Measurements from ENCODE around the gene HHAT. TPM values are rescaled to one million over a fixed set of nuclear protein-coding genes. Genes with fewer than 3 reads are reported as not detected.

HHAT gene
- polyA plus RNA-seq, 1 experiment, result 4.8 TPM

DNA sequence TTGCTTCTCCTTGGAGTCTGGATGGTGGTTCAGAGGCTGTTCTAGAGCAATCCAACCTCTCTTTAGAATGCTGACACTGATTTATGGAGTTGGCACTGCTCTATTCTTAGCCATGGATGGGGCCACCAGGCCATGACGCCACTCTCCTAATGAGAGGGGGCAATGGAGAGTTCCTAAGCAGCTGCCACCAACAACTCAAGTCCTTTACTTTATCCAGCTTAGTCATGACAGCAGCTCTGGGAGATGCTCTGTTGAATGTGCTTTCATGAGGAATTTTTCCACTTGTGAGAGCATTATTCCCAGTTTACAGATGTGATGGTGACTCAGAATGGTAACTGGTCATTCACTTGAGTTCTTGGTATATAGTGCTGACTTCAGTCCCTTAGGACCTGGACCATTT, 366.3 kb downstream of the HHAT start:
- Histone ChIP-seq H3K27me3 (ENCODE audit: control insufficient read depth, insufficient read depth, low read length) (peaks cover 3% of the 10 kb centered on the region), H3K4me3 (ENCODE audit: low read depth, low read length) (no peak overlapping the region), H3K9me3 (ENCODE audit: control insufficient read depth, insufficient read depth, low read length) (no peaks in the 10 kb centered on the region), H3K27ac (ENCODE audit: low read depth, low read length) (no peak overlapping the region)
- ChIA-PET CTCF (interaction anchor here (0.9 kb wide), 1 partner anchor 440 kb away, joined by 3 read pairs; no protein-coding TSS in a partner anchor), POLR2A (no interaction called here)
- no peak for DNase-seq (ENCODE audit: low read depth, low spot score)
- TF ChIP-seq, protein P1, sequence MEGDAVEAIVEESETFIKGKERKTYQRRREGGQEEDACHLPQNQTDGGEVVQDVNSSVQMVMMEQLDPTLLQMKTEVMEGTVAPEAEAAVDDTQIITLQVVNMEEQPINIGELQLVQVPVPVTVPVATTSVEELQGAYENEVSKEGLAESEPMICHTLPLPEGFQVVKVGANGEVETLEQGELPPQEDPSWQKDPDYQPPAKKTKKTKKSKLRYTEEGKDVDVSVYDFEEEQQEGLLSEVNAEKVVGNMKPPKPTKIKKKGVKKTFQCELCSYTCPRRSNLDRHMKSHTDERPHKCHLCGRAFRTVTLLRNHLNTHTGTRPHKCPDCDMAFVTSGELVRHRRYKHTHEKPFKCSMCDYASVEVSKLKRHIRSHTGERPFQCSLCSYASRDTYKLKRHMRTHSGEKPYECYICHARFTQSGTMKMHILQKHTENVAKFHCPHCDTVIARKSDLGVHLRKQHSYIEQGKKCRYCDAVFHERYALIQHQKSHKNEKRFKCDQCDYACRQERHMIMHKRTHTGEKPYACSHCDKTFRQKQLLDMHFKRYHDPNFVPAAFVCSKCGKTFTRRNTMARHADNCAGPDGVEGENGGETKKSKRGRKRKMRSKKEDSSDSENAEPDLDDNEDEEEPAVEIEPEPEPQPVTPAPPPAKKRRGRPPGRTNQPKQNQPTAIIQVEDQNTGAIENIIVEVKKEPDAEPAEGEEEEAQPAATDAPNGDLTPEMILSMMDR (IDR thresholded peaks at IDR 0.05; ENCODE audit: low read depth, low read length), result no peak

DNA sequence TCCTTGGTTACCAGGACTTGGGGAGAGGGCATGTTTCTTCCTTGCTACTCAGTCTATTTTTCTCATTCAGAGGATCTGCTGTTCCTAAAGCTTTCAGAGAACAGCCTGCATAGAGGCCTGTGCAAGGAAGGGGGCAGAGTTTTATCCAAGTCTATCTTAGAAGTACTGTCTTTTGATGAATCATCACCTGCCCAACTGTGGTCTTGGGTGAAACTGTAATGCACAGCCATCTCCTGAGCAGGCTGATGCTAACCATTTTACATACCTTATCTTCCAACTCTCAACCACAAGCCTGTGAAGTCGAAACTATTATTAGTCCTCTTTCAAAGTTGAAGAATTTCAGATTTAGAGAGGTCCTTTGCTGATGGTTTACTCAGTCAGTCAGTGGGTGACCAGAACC, 368.0 kb downstream of the HHAT start:
- no peaks in the 10 kb centered on the region for H3K9me3 ChIP-seq (ENCODE audit: control insufficient read depth, insufficient read depth, low read length)
- no peak for DNase-seq (ENCODE audit: low read depth, low spot score)
- TF ChIP-seq, protein P1 (IDR thresholded peaks at IDR 0.05; ENCODE audit: low read depth, low read length), result no peak
- CTCF ChIA-PET, result no interaction called here
- no peak overlapping the region for H3K4me3 ChIP-seq (ENCODE audit: low read depth, low read length)
- POLR2A ChIA-PET, result no interaction called here
- peaks cover 3% of the 10 kb centered on the region for H3K27me3 ChIP-seq (ENCODE audit: control insufficient read depth, insufficient read depth, low read length)
- no peak overlapping the region for H3K27ac ChIP-seq (ENCODE audit: low read depth, low read length)

DNA sequence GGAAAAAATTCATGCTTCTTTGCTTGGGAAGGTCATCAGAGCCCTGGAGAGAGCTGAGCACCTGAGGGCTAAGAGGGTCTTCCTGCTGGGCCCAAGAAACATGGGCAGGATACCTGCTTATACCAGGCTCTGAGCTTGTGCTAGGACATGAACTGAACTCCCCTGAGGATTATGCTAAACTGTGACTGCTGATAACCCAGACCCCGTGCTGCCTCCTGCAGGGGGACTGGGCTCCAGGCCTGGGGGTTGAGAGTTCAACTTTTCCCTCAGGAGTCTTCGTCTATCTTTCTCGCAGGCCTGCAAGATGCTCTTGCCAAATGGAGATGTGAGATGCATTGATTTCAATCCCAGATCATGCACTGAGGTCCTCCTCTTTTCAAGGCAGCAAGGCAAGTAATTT, 368.5 kb downstream of the HHAT start:
- no peak overlapping the region for H3K27ac ChIP-seq (ENCODE audit: low read depth, low read length)
- CTCF ChIA-PET, result no interaction called here
- TF ChIP-seq, protein P1 (IDR thresholded peaks at IDR 0.05; ENCODE audit: low read depth, low read length), result no peak
- H3K27me3 ChIP-seq (ENCODE audit: control insufficient read depth, insufficient read depth, low read length), result peaks cover 3% of the 10 kb centered on the region
- POLR2A ChIA-PET, result no interaction called here
- H3K4me3 ChIP-seq (ENCODE audit: low read depth, low read length), result no peak overlapping the region
- no peaks in the 10 kb centered on the region for H3K9me3 ChIP-seq (ENCODE audit: control insufficient read depth, insufficient read depth, low read length)
- DNase-seq (ENCODE audit: low read depth, low spot score), result no peak

DNA sequence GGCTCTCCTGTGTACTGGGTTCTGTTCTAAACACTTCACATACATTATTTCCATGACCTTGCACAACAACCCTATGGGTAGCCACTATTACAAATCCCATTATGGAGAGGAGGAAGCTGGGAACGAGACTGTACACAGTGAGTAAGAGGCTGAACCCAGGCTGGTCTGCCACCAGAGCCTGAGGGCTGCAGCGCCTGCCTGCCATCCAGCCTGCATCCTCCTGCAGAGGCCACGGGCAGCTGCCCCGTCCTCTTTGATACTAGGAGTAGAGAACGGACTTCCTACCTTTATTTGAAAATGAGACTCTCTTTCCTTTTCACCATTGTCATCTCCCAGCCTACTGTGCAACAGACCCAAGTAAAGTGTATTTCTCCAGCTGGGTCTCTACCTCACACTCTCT, 370.0 kb downstream of the HHAT start:
- CTCF ChIA-PET, result no interaction called here
- H3K27me3 ChIP-seq (ENCODE audit: control insufficient read depth, insufficient read depth, low read length), result peaks cover 3% of the 10 kb centered on the region
- H3K4me3 ChIP-seq (ENCODE audit: low read depth, low read length), result no peak overlapping the region
- DNase-seq (ENCODE audit: low read depth, low spot score), result no peak
- POLR2A ChIA-PET, result no interaction called here
- H3K27ac ChIP-seq (ENCODE audit: low read depth, low read length), result no peak overlapping the region
- H3K9me3 ChIP-seq (ENCODE audit: control insufficient read depth, insufficient read depth, low read length), result no peaks in the 10 kb centered on the region
- TF ChIP-seq, protein P1 (IDR thresholded peaks at IDR 0.05; ENCODE audit: low read depth, low read length), result no peak

DNA sequence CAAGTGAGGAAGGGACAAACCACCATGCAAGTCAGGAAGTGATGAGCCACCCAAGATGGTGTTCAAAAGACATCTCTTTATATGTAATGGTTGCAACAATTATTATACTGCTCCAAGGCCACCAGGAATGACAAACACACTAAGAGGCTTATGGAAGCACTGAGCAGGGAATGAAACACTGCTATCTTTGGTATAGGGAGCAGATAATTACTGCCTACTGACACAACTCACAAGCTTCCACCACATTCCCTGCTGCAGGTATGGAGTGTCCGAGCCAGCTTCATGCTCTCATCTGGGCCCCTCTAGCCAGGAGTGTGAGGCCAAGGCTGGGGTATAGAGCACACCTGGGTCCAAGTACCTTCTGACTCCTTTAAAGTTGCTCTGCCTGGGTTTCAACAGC, 371.4 kb downstream of the HHAT start:
- TF ChIP-seq, protein P1 (IDR thresholded peaks at IDR 0.05; ENCODE audit: low read depth, low read length), result no peak
- Histone ChIP-seq H3K27ac (ENCODE audit: low read depth, low read length) (no peak overlapping the region), H3K4me3 (ENCODE audit: low read depth, low read length) (no peak overlapping the region), H3K9me3 (ENCODE audit: control insufficient read depth, insufficient read depth, low read length) (no peaks in the 10 kb centered on the region), H3K27me3 (ENCODE audit: control insufficient read depth, insufficient read depth, low read length) (no peaks in the 10 kb centered on the region)
- DNase-seq (ENCODE audit: low read depth, low spot score), result no peak
- POLR2A ChIA-PET, result no interaction called here
- CTCF ChIA-PET, result no interaction called here
